BJ (cell line): ENCODE data around the gene PRKCZ. TPM values are rescaled to one million over a fixed set of nuclear protein-coding genes. Genes with fewer than 3 reads are reported as not detected.

ENCODE experiments used
- CTCF ChIA-PET: fragments of 350-600 bp; formaldehyde crosslinking; extraction: SDS; loops from one replicate; lab custom pipeline; 2021; ENCODE audit warnings: antibody characterized with exemption, inconsistent platforms; lab: Yijun Ruan, JAX
- POLR2A ChIA-PET: fragments of 300-600 bp; sonication (Branson Sonifier 250); formaldehyde crosslinking; extraction: SDS; loops from one replicate; lab custom pipeline; 2021; ENCODE audit warnings: antibody characterized with exemption; lab: Charles Lee
- DNase-seq: peaks from one replicate; pipeline ENCODE4 v3.0.0-alpha.2; 2011; ENCODE audit warnings: low read depth
- H3K27me3 ChIP-seq: 2 replicates; pipeline ENCODE4 v1.6.0; 2011; ENCODE audit warnings: low read length; ENCODE audit not compliant: control insufficient read depth, insufficient read depth
- H3K36me3 ChIP-seq: 2 replicates; pipeline ENCODE4 v1.5.1; 2011; ENCODE audit warnings: low read length; ENCODE audit not compliant: control insufficient read depth, insufficient read depth
- H3K4me3 ChIP-seq: 2 replicates; pipeline ENCODE4 v1.5.1; 2011; ENCODE audit warnings: low read depth, mild to moderate bottlenecking, control low read depth, low read length
- polyA minus RNA-seq: library from RNA; depleted of rRNA, polyadenylated mRNA; stranded (reverse); fragments of >200 nt; gene quantifications from 2 replicates; pipeline ENCODE4 v1.2.3, GENCODE V29; 2011; rRNA and poly(A)+ RNA removed
- polyA plus RNA-seq: library from polyadenylated mRNA; depleted of rRNA; stranded (reverse); fragments of >200 nt; gene quantifications from 2 replicates; pipeline ENCODE4 v1.2.3, GENCODE V29; 2011; rRNA removed
- TF ChIP-seq, protein P1 (sequence below): IDR thresholded peaks from 2 replicates; pipeline ENCODE4 v1.5.1; 2011; ENCODE audit warnings: low read depth, mild to moderate bottlenecking, control low read depth, inconsistent platforms, low read length, moderate library complexity; ENCODE audit not compliant: insufficient read depth

Gene PRKCZ
- polyA plus RNA-seq (1.8 and 2.3 TPM in 2 replicates), polyA minus RNA-seq (0.81 and 1.5 TPM in 2 replicates)

DNA sequence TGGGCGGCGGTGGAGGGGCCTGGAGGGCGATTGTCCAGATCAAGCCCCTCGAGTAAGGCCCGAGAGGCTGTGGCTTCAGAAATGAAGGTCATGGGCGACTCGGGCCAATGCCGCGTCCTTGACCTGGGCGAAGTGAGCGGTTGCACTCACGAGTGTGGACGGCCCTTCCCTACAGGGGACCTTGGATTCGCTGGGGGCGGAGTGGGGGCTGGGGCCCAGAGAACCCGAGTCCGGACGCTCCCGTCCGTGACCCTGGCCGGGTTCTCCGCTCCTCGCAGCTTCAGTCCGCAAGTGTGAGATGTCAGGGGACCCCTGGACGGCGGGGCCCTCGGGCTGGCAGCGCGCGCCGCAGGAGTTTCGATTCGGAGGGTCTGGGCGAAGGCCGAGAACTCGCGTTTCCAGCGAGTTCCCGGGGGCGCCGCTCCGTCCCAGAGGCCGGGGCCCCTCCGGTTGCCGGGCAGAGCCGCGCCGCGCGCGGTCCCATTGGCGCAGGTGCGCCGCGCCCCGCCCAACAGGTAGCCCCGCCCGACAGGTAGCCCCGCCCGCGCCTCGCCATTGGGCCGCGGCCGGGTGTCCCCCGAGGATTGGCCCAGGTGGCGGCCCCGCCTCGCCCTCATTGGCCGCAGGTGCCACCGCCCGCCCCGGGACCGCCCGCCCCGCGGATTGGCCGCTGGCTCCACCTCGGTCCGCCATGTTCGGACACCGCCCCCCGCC lies at the start of gene PRKCZ:
PRKCZ (plus strand) TSS at position 694 of the 714 bp plus-strand sequence. CDS start 220 bp downstream, outside the sequence.
- no peak for DNase-seq
- Histone ChIP-seq H3K27me3 (peaks cover 28% of the 10 kb centered on the region), H3K4me3 (no peak within 1 kb of the TSS; the same call in 1 of the 2 replicates), H3K36me3 (no peaks in the 10 kb centered on the region)
- TF ChIP-seq, protein P1, sequence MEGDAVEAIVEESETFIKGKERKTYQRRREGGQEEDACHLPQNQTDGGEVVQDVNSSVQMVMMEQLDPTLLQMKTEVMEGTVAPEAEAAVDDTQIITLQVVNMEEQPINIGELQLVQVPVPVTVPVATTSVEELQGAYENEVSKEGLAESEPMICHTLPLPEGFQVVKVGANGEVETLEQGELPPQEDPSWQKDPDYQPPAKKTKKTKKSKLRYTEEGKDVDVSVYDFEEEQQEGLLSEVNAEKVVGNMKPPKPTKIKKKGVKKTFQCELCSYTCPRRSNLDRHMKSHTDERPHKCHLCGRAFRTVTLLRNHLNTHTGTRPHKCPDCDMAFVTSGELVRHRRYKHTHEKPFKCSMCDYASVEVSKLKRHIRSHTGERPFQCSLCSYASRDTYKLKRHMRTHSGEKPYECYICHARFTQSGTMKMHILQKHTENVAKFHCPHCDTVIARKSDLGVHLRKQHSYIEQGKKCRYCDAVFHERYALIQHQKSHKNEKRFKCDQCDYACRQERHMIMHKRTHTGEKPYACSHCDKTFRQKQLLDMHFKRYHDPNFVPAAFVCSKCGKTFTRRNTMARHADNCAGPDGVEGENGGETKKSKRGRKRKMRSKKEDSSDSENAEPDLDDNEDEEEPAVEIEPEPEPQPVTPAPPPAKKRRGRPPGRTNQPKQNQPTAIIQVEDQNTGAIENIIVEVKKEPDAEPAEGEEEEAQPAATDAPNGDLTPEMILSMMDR = no peak
- CTCF ChIA-PET = interaction anchor here (0.7 kb wide), 1 partner anchor 46 kb away, joined by 3 read pairs; no protein-coding TSS in a partner anchor
- POLR2A ChIA-PET = no interaction called here

DNA sequence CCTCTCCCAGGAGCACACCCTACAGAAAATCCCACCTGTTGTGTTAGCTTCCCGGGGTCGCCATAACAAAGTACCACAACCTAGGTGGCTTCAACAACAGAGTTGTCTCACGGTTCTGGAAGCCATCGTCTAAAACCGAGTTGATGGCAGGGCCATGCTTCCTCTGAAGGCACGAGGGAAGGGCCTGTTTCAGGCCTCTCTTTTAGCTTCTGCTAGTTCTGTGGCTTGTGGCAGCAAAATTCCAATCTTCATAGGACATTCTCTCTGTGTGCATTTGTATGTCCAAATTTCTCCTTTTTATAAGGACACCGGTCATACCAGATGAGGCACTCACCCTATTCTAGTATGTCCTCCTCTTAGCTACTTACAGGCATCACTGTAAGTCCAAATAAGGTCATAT lies 49.8 kb upstream of the PRKCZ start:
- Histone ChIP-seq H3K27me3 (peaks cover 12% of the 10 kb centered on the region), H3K4me3 (no peak overlapping the region), H3K36me3 (no peaks in the 10 kb centered on the region)
- no peak for DNase-seq
- TF ChIP-seq, protein P1 = no peak
- POLR2A ChIA-PET = no interaction called here
- CTCF ChIA-PET = no interaction called here

DNA sequence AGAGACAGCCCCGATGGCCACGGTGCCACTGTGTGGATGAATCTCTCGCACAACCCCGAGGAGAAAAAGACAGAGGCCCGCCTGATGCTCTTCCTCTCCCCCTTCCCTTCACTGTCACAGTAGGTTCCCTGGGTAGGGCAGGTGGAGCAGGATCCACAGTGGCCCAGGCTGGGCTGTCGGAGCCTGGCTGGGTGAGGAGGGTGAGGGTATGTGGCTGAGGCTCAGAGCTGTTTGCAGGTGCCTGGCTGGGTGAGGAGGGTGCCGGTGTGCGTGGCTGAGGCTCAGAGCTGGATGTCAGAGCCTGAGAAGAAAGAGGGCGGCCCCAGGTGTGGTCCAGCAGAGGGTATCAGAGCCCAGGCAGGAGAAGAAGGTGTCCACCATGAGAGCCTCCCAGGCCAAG lies 49.4 kb upstream of the PRKCZ start:
- CTCF ChIA-PET = no interaction called here
- Histone ChIP-seq H3K36me3 (no peaks in the 10 kb centered on the region), H3K4me3 (no peak overlapping the region), H3K27me3 (peaks cover 12% of the 10 kb centered on the region)
- POLR2A ChIA-PET = no interaction called here
- no peak for DNase-seq
- TF ChIP-seq, protein P1 = no peak

- H3K36me3 ChIP-seq = no peaks in the 10 kb centered on the region
- ChIA-PET POLR2A (no interaction called here), CTCF (no interaction called here)
- TF ChIP-seq, protein P1 = no peak
- no peak overlapping the region for H3K4me3 ChIP-seq
- H3K27me3 ChIP-seq = peaks cover 12% of the 10 kb centered on the region
- DNase-seq = no peak
Measured at GRCh38 chr1:2001773-2002411, 48.3 kb upstream of the PRKCZ start.

- no peaks in the 10 kb centered on the region for H3K36me3 ChIP-seq
- TF ChIP-seq, protein P1 = no peak
- ChIA-PET POLR2A (no interaction called here), CTCF (interaction anchor here (1.0 to 1.5 kb wide), 2 partner anchors 10 to 41 kb away, joined by 3 to 6 read pairs; no protein-coding TSS in a partner anchor)
- H3K4me3 ChIP-seq = no peak within 1 kb of the TSS
- no peak for DNase-seq
- H3K27me3 ChIP-seq = peaks cover 12% of the 10 kb centered on the region
Measured at GRCh38 chr1:2003541-2004131, 46.6 kb upstream of the PRKCZ start, which contains the start of gene CFAP74. Gene CFAP74, minus strand, starts transcription at chr1:2003786. Its CDS starts 12,830 bp downstream, at chr1:1990956.
